ENCODE measurements around the gene ATRN. TPM values are rescaled to one million over a fixed set of nuclear protein-coding genes. Genes with fewer than 3 reads are reported as not detected.

The ATRN gene
- total and polyA plus RNA-seq, 2 donors (not counting 1 experiment from before 2014, with no cell fraction given), result 5.8 to 19.5 TPM

- no peak within 1 kb of the TSS for H3K27ac Mint-ChIP-seq
- no peak within 1 kb of the TSS for H3K4me3 ChIP-seq (ENCODE audit: control extremely low read depth in 1 of 5, extremely low read depth in 1 of 5, insufficient read depth in 1 of 5, low read depth in 2 of 5, low read length in 4 of 5)
- H3K4me2 ChIP-seq (replicated peaks; ENCODE audit: low read depth, low read length, poor library complexity, severe bottlenecking), result no peak within 1 kb of the TSS
- no peak for TF ChIP-seq EZH2 (IDR thresholded peaks at IDR 0.05; ENCODE audit: borderline replicate concordance, insufficient read depth, low read depth, low read length, poor library complexity, severe bottlenecking)
- TF ChIP-seq CTCF (IDR thresholded peaks at IDR 0.05), result no peak
- H3K9ac ChIP-seq (ENCODE audit: low read length), result no peak within 1 kb of the TSS
- POLR2A ChIA-PET, result no interaction called here
- CTCF ChIA-PET, result interaction anchor here (0.8 to 1.3 kb wide), 2 partner anchors 13 to 47 kb away, joined by 3 read pairs; no protein-coding TSS in a partner anchor
- no peaks in the 10 kb centered on the region for H3K9me3 ChIP-seq (ENCODE audit: control extremely low read depth in 1 of 3, control insufficient read depth in 2 of 3, insufficient read depth in 1 of 3, low read length in 2 of 3)
- no peak within 1 kb of the TSS for H3K27ac ChIP-seq (ENCODE audit: low read length in 2 of 2)
- H3K4me1 ChIP-seq (ENCODE audit: control insufficient read depth in 2 of 2, insufficient read depth in 2 of 2, low read length in 2 of 2), result peaks cover 5 to 10% of the 10 kb centered on the region in 2 donors
- H3K4me1 Mint-ChIP-seq, result peaks cover 20% of the 10 kb centered on the region
- no peak for DNase-seq
- ATAC-seq (ENCODE audit: low read depth), result no peak
- no peaks in the 10 kb centered on the region for H3K36me3 ChIP-seq (replicated peaks in 1 of 2; ENCODE audit: control extremely low read depth in 1 of 2, control insufficient read depth in 1 of 2, extremely low read depth in 1 of 2, insufficient read depth in 2 of 2, low read length in 1 of 2)
- H4K20me1 ChIP-seq (ENCODE audit: control insufficient read depth, insufficient read depth, low read length, poor library complexity, severe bottlenecking), result no peaks in the 10 kb centered on the region
- no peaks in the 10 kb centered on the region for H3K9me3 Mint-ChIP-seq (ENCODE audit: insufficient read depth)
- peaks cover 35% of the 10 kb centered on the region for H3K27me3 Mint-ChIP-seq
- WGBS (ENCODE audit: insufficient coverage), result 81% methylated on average over 18 of the region's 19 CpGs
- no peaks in the 10 kb centered on the region for H3K79me2 ChIP-seq (ENCODE audit: control insufficient read depth, insufficient read depth, low read length)
- no peak within 1 kb of the TSS for H3K4me3 Mint-ChIP-seq
- intact Hi-C loops (cut with micrococcal nuclease), result no loop called here
- peaks cover 0 to 20% (median 1%) of the 10 kb centered on the region in 4 experiments for H3K27me3 ChIP-seq (replicated peaks in 1 of 4; ENCODE audit: control extremely low read depth in 1 of 4, control insufficient read depth in 3 of 4, insufficient read depth in 4 of 4, low read length in 3 of 4)
- H2AFZ ChIP-seq (ENCODE audit: insufficient read depth, low read depth, low read length, poor library complexity, severe bottlenecking), result no peak within 1 kb of the TSS
Measured at GRCh38 chr20:3663031-3663701, 192.3 kb downstream of the ATRN start, which contains the start of gene GFRA4. Gene GFRA4 (minus strand): TSS chr20:3663399. CDS start chr20:3663399, 0 bp downstream.

GRCh38 chr20:3663858-3664257 lies 193.0 kb downstream of the ATRN start:
- CTCF ChIA-PET, result interaction anchor here (1.3 kb wide), 1 partner anchor 47 kb away, joined by 3 read pairs; no protein-coding TSS in a partner anchor
- Histone ChIP-seq H3K4me1 (ENCODE audit: control insufficient read depth in 2 of 2, insufficient read depth in 2 of 2, low read length in 2 of 2) (peaks cover 3 to 6% of the 10 kb centered on the region in 2 donors), H3K4me2 (replicated peaks; ENCODE audit: low read depth, low read length, poor library complexity, severe bottlenecking) (no peak overlapping the region), H3K36me3 (replicated peaks in 1 of 2; ENCODE audit: control extremely low read depth in 1 of 2, control insufficient read depth in 1 of 2, extremely low read depth in 1 of 2, insufficient read depth in 2 of 2, low read length in 1 of 2) (no peaks in the 10 kb centered on the region), H3K9ac (ENCODE audit: low read length) (no peak overlapping the region), H3K27ac (ENCODE audit: low read length in 2 of 2) (no peak overlapping the region), H3K27me3 (replicated peaks in 1 of 4; ENCODE audit: control extremely low read depth in 1 of 4, control insufficient read depth in 3 of 4, insufficient read depth in 4 of 4, low read length in 3 of 4) (peaks cover 0 to 22% (median 1%) of the 10 kb centered on the region in 4 experiments), H3K4me3 (ENCODE audit: control extremely low read depth in 1 of 5, extremely low read depth in 1 of 5, insufficient read depth in 1 of 5, low read depth in 2 of 5, low read length in 4 of 5) (no peak overlapping the region), H3K79me2 (ENCODE audit: control insufficient read depth, insufficient read depth, low read length) (no peaks in the 10 kb centered on the region), H3K9me3 (ENCODE audit: control extremely low read depth in 1 of 3, control insufficient read depth in 2 of 3, insufficient read depth in 1 of 3, low read length in 2 of 3) (no peaks in the 10 kb centered on the region), H4K20me1 (ENCODE audit: control insufficient read depth, insufficient read depth, low read length, poor library complexity, severe bottlenecking) (no peaks in the 10 kb centered on the region), H2AFZ (ENCODE audit: insufficient read depth, low read depth, low read length, poor library complexity, severe bottlenecking) (no peak overlapping the region)
- no peak overlapping the region for H3K4me3 Mint-ChIP-seq
- TF ChIP-seq EZH2 (IDR thresholded peaks at IDR 0.05; ENCODE audit: borderline replicate concordance, insufficient read depth, low read depth, low read length, poor library complexity, severe bottlenecking) (no peak), CTCF (IDR thresholded peaks at IDR 0.05) (no peak)
- H3K9me3 Mint-ChIP-seq (ENCODE audit: insufficient read depth), result no peaks in the 10 kb centered on the region
- POLR2A ChIA-PET, result no interaction called here
- WGBS (ENCODE audit: insufficient coverage), result 80% methylated on average over 1 of the region's 2 CpGs
- DNase-seq (no peak), ATAC-seq (ENCODE audit: low read depth) (no peak)
- H3K4me1 Mint-ChIP-seq, result peaks cover 16% of the 10 kb centered on the region
- intact Hi-C loops (cut with micrococcal nuclease), result no loop called here
- H3K27ac Mint-ChIP-seq, result no peak overlapping the region
- H3K27me3 Mint-ChIP-seq, result peaks cover 34% of the 10 kb centered on the region

Data from B cell (primary cell).